AG20443 (cell line): ENCODE results near the gene MGST2.

Experiments used
- DNase-seq: peaks from one replicate; pipeline ENCODE4 v3.0.0; 2012; ENCODE audit warnings: low spot score, mixed read lengths

The MGST2 gene

GRCh38 chr4:139643042-139643895 is 22.4 kb upstream of the MGST2 start:
- no peak for DNase-seq

DNA sequence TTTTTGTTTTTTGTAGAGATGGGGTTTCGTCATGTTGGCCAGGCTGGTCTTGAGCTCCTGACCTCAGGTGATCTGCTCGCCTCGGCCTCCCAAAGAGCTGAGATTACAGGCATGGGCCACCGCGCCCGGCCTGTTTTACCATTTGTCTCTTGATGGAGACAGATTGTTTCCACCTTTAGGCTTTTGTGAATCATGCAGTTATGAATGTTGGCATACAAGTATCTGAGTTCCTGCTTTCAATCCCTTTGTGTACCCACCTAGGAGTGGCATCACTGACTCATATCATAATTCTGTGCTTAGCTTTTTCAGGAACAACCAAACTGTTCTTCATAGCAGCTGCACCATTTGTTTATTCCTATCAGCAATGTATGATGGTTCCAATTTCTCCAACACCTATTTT is 20.2 kb upstream of the MGST2 start:
- no peak for DNase-seq

DNA sequence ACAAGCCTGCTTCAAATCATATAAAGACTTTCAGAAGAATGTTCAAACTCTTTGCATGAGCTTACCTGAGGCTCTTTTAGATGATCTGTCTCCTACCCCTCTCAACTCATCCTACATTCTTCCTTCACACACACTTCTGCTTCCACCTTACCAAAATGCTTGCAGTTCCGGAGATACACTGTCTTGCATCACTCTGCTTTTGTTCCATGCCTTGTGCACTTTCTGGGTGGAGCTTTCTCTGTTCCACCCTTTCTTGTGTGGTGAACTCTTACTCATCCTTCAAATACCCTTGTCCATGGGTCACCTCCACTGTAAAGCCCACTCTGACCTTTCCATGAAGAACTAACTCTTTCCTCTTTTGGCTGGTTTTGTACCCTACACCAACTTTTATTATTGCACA is 18.4 kb upstream of the MGST2 start:
- DNase-seq = no peak

- DNase-seq = no peak
Observed at GRCh38 chr4:139647952-139648351, 17.7 kb upstream of the MGST2 start.

DNA sequence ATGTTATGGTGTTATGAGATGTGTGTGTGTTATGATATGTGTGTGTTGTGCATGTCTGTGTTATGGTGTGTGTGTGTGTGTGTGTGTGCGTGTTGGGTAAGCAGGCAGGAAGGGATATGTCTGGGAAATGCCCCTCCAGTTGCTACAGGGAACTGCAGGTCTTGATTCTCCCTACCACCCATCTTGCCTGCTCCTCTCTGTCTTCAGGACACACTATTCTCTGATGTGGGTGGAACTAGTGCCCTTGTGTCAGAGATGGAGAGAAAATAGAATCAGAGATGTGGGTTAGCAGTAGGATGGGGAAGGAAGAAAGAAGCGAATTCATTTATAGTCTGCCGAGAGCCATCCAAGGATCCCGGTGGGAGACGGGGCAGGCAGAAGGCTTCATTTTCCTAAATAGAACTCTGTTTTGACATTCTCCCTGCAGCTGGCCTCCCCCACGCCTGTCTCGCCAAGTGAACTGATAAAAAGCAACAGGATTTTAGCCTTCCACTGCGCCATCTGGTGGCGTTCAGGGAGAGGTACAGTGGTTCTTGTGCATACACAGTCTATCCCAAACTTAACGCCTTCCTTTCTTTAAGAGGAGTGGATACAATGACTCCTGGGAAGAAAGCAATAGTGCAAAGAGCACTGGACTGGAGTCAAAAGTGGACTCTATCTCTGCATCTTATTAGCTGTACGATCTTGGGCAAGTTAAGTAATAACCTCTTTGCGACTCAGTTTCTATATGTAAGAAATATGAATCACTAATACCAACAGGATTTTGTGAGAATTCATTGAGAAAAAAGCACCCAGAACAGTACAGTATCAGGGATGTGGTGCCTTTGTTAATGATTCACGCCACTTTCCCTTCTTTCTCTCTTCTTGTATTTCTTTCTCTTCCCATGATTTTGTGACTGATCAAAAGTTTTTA is 14.1 kb upstream of the MGST2 start:
- DNase-seq = peak; percentile 81

GRCh38 chr4:139654516-139654915 is 11.1 kb upstream of the MGST2 start:
- no peak for DNase-seq

DNA sequence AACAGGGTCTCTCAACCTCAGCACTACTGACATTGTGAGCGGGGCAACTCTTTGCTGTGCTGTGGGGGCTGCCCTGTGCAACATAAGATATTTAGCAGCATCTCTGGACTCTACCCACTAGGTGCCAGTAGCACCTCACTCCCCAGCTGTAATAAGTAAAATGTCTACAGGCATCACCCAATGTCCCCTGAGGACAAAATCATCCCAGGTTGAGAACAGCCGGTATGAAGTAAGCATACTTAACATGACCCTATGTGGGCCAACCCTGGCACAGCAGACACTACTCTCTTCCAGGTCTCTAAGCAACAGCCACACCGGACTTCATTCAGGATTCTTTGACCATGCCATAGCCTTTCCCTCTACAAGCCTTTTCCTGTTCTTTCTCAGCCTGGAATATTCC is 10.5 kb upstream of the MGST2 start:
- no peak for DNase-seq

DNA sequence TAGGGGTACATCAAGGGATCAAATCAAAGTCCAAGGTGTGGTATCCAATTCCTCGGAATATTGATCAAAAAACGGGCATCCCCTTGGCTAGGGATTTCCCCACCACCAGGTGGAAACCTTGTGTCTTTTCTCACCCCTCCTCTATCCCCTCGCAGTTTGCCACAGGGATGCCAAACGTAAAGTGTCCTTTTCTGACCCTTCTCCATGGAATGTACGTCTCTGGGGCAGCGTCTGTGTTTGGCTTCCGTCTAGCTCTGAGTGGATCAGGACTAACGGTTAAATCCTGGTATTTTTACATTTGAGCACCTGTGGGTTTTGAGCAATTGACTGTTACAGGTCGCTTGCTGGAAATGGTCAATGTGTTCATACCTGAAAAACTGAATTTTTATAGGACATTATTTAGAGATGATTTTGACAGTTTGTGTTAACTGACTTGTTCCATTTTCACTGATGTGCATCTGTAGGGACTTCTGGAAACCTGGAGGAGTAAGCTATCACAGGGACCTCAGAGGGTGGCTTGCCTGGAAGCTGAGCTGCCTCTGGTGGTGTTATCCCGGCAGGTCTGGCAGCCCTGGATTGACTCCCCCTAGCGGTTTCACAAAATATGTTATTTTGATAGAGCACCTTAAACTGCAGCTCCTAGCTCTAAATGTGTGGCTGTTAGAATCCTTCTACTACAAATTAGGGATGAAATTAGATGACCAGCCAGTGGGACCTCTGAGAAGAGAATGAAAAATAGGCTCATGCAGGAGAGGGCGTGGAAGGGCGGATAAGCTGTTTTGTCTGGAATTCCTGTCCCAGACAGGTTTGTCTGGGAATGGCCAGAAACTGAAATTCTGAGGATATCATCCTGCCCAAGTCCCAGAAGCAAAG is 8.8 kb upstream of the MGST2 start:
- DNase-seq = peak; percentile 85

- DNase-seq = no peak
Observed at GRCh38 chr4:139658185-139658584, 7.4 kb upstream of the MGST2 start.

- no peak for DNase-seq
Observed at GRCh38 chr4:139658586-139659382, 6.8 kb upstream of the MGST2 start.

DNA sequence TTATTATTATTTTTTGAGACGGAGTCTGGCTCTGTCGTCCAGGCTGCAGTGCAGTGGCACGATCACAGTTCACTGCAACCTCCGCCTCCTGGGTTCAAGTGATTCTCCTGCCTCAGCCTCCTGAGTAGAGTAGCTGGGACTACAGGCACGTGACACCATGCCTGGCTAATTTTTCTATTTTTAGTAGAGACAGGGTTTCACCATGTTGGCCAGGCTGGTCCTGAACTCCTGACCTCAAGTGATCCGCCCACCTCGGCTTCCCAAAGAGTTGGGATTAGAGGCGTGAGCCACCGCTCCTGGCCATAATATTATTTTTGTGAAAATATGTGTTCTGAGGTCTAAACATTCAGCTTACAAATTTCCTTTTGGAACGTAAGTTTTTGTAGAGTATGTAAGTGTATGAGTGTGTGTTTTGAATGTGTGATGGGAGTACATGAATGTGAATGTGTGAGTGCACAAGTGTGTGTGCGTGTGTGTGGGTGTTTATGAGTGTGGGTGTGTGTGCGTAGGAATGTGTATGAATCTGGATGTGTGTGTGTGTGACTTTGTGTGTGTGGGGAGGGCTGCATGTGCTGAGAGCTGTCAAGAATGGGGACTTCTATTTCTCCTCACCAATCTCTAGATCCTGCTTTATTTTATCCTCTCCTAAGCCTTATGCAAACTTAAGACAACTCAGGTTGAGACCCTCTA is 5.7 kb upstream of the MGST2 start:
- DNase-seq = no peak

DNA sequence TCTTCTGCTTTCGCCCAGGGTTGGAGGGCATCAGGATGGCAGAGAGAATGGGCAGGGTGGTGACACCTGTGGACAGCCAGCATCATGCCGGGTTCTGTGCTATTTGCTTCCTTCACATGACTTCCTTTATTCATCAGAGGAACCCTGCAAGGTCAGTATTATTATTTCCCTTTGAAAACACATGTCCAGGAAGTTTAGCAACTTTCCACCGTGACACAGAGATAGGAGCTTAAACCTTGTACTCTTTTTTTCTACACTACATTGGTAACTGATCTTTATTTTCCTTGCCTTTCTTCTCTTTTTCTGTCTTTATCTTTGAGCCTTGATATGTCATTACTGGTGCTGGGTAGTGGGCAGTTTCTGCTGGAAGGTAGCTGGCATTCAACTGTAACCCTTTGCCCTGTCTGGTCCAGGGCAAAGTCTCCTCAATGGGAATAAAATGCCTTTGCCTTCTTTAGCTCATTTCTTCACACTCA is 5.0 kb upstream of the MGST2 start:
- DNase-seq = no peak

DNA sequence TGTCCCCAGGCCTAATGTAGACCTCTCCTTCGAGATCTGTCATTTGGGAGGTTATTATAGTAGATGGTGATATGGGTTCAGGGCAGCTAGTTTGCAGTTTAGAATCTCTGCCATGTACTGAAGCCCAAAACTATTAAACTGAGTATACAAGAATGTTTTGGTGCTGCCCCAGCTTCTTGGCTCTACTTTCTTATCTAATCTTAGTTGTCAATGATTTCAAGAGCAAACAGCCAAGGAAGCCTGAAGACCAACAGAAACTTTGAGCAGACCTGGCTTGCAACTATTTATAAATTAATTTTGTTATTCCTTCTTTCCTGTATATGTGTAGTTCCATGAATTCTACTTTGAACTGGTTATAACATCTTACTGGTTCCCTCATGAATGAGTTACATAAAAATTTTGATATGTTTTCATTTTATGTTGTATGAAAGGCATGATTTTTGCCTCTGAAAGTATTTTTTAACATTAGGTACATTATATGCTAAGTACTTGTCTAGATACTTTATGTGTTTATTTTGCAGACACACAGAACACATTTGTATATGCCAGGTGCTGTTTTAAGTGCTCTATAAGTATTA is 2.0 kb upstream of the MGST2 start:
- DNase-seq = no peak

DNA sequence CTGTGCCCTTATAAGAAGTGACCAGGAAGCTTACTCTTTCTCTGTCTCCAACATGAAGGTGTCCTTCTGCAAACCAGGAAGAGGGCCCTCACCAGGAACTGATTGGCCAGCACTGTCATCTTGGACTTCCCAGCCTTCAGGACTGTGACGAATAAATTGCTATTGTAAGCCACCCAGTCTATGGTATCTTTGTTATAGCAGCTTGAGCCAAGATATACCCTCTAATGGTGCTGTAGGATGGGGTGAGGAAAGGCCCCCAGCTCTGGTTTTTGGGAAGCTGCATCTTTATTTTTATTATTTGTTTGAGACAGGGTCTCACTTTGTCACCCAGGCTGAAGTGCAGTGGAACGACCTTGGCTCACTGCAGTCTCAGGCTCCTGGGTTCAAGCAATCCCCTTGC is 1.2 kb upstream of the MGST2 start:
- no peak for DNase-seq

GRCh38 chr4:139665079-139665689 is 435 bp upstream of the MGST2 start:
- DNase-seq = no peak

DNA sequence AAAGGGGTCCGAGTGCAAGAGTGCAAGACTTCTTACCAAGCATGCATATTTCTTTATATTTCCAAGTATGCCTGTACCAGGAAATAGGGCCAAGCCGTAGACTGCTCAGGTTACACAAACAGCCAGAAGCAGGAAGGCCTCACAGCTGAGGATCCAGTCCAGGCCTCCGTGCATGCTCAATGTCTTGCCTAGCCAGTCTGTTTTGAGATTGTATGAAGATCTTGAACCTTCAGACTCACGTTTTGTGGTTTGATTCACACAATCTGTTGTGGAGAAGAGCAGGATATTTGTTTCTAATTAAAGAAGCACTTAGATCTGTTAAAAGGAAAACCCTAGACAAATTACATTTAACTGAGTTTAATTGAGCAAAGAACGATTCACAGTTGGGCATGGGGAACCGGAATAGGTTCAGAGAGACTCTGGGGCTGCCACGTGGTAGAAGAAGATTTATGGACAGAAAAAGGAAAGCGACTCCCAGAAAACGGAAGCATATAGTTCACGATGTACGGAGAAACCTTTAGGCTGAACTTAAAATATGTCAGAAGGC is 1.2 kb downstream of the MGST2 start:
- DNase-seq = no peak

DNA sequence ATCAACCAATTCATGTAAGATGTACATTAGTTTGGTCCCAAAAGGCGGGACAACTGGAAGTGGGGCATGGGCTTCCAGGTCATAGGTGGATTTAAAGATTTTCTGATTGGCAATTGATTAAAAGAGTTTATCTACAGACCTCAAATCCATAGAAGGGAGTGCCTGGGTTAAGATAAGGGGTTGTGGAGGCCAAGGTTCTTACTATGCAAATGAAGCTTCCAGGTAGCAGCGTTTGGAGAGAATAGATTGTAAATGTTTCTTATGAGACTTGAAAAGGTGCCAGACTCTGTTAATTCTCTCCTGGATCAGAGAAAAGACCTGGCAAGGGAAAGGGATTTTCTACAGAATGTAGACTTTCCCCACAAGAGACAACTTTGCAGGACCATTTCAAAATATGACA is 2.4 kb downstream of the MGST2 start:
- DNase-seq = no peak

- no peak for DNase-seq
Observed at GRCh38 chr4:139668658-139669201, 3.1 kb downstream of the MGST2 start.

GRCh38 chr4:139669335-139669734 is 3.7 kb downstream of the MGST2 start:
- DNase-seq = no peak
